Right cardiac atrium (tissue), 5 donors: ENCODE measurements around the gene RUNDC3A. TPM values are rescaled to one million over a fixed set of nuclear protein-coding genes. Genes with fewer than 3 reads are reported as not detected.
"Not testable (repeated sequence)": the region's sequence is repeated elsewhere in the genome, so short reads cannot be mapped to it uniquely, and the experiment has no call there.

Experiments
- ATAC-seq, 2 donors: fragments of 200-7000 bp; cut with Tn5 transposase; one replicate each; pipeline versions ENCODE4 v1.8.0 to v1.9.1; 2020; ENCODE audit warnings: moderate library complexity in 2 of 2, mild to moderate bottlenecking in 1 of 2
- DNase-seq, 3 donors: peaks; one replicate each; pipeline ENCODE4 v3.0.0-alpha.2; 2020
- H3K27ac ChIP-seq: one replicate; pipeline ENCODE4 v1.5.1; 2013; ENCODE audit warnings: mild to moderate bottlenecking, low read length, control low read depth, moderate library complexity
- H3K27me3 ChIP-seq: one replicate; pipeline ENCODE4 v1.6.1; 2013; ENCODE audit not compliant: control insufficient read depth, insufficient read depth
- H3K4me1 ChIP-seq: one replicate; pipeline ENCODE4 v1.6.1; 2013; ENCODE audit warnings: low read length; ENCODE audit not compliant: control insufficient read depth, insufficient read depth
- H3K4me3 ChIP-seq: one replicate; pipeline ENCODE4 v1.5.1; 2013; ENCODE audit warnings: low read length, control low read depth
- H3K9me3 ChIP-seq: one replicate; pipeline ENCODE4 v1.6.1; 2013; ENCODE audit warnings: low read length; ENCODE audit not compliant: control insufficient read depth
- WGBS: extraction: QIAGEN DNeasy Blood & Tissue Kit; methylation state at CpG from one replicate; pipeline ENCODE4 v1.1.7; 2013; 5-methylcytosine and 5-hydroxymethylcytosine counted together
- intact Hi-C, 4 donors: fragments of 100-400 bp; cut with DNase I; formaldehyde crosslinking; loops; one replicate each; pipeline versions ENCODE4 v1.11.0 to v1.14.0; 2022 to 2023
- polyA plus RNA-seq: library from polyadenylated mRNA; stranded (reverse); fragments of 200-250 nt; gene quantifications from one replicate; pipeline ENCODE4 v1.2.3, GENCODE V29; 2013
- total RNA-seq, 4 donors: library from RNA; stranded (reverse); fragmentation: NEBNext Ultra II Directional; extraction: Animal tissue kit (Norgen Biotek cat#: 25700); gene quantifications; one replicate each; pipeline ENCODE4 v1.2.1, GENCODE V29; 2021
- donor health status: healthy with polysubstance abuse.
- donor health status: DM: no; HTN: yes; CAD: no.
- donor health status: DM: no; HTN: no; CAD: no.
- donor health status: DM: no; HTN: yes; CAD: no; lungs with severe emphysema.
- donor health status: DM: yes; HTN: yes; CAD: no.

Gene RUNDC3A
- total and polyA plus RNA-seq, 5 donors, result 1.6 to 4.5 (median 2.1) TPM

DNA sequence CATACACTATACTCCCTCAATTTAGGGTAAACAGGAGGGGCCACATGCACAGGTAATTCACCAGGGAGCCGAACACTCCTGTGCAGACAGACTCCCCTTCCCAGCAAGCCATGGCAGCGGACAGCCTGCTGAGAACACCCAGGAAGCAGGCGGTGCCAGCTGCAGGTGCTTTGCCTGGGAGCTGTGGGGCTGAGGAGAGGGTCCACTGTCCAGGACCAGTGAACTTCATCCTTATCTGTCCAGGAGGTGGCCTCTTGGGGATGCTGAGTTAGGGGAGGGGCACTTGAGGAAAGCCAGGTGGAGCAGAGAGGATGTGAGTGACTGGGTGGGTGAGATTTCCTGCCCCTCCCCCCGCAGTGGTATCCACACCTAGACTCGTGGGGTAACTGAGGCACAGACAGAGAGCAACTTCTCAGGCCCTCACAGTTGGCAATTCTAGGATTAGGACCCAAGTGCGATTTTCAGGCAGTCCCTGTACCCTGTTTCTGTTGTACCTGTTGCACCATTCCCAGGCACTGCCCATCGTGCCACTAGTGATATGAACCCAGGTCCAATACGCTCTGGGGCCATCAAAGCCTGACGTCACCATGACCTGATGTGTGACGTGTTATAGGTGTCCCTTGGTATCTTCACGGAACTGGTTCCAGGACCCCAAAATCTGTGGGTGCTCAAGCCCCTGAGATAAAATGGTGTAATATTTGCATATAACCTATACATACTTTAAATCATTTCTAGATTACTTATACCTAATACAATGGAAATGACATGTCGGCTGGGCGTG, 37.9 kb downstream of the RUNDC3A start:
- Histone ChIP-seq H3K27me3 (no peaks in the 10 kb centered on the region), H3K27ac (peak overlapping the region; percentile 90), H3K4me1 (no peaks in the 10 kb centered on the region), H3K9me3 (no peaks in the 10 kb centered on the region), H3K4me3 (no peak overlapping the region)
- DNase-seq (peak in 1 of 3 donors; percentile 41), ATAC-seq (no peak)
- intact Hi-C loops, result no loop called here
- WGBS, result 73% methylated on average over 13 of the region's 13 CpGs

DNA sequence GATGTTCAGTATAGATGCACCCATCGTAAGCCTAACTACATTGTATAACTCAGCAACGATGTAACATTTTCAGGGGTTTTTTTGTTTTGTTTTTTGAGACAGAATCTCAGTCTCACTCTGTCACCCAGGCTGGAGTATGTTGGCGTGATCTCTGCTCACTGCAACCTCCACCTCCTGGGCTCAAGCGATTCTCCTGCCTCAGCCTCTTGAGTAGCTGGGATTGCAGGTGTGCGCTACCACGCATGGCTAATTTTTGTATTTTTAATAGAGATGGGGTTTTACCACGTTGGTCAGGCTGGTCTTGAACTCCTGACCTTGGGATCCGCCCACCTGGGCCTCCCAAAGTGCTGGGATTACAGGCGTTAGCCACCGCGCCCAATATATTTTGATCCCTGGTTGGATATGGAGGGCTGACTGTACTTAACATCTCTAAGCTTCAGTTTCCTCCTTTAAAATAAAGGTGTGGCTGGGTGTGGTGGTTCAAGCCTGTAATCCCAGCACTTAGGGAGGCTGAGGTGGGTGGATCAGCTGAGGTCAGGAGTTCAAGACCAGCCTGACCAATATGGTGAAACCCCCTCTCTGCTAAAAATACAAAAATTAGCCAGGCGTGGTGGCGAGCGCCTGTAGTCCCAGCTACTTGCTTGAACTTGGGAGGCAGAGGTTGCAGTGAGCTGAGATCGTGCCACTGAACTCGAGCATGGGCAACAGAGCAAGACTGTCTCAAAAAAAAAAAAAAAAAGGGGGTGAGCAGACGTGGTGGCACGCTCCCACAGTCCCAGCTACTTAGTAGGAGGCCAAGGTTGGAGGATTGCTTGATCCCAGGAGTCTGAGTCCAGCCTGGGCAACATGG, 39.0 kb downstream of the RUNDC3A start:
- ATAC-seq, H3K27ac ChIP-seq, H3K9me3 ChIP-seq, intact Hi-C loops, H3K4me3 ChIP-seq, H3K4me1 ChIP-seq, H3K27me3 ChIP-seq: not testable (repeated sequence)
- 85% methylated on average over 18 of the region's 18 CpGs for WGBS
- DNase-seq, result peak in 1 of 3 donors; percentile 20

DNA sequence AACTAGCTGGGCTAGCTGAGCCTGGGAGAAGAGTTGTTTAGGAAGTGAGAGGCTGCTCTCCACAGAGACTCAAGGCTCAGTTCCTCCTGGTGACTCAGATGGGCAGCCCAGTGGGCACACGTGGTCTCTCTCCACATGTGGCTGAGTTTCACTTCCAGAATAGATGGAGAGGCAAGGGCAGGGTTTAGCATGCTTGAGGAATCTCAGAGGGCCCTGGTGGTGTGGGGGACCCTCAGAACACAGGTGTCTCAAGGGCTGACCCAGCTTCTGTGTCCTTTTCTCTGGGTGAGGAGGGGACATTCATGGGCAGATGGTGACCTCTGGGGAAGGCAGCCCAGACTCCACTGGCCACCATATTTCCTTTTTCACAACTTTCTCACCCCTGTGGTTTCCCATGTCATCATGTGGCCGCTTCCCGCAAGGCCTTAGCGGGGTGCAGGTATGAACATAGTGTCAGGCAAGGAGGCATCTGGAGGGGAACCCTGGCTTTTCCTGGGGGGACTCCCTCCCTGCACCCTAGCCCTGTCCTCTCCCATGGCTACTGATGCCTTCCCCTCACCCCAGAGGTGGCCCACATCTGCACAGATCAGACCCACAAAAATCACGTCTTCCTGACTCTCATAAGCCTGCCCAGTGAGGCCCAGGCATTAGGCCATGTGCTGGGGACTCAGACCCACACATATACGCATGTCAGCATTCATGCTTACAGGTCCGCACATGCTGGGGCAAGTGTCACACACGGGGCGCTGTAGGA, 40.0 kb downstream of the RUNDC3A start:
- no peak overlapping the region for H3K27ac ChIP-seq
- no peaks in the 10 kb centered on the region for H3K27me3 ChIP-seq
- no peaks in the 10 kb centered on the region for H3K4me1 ChIP-seq
- WGBS, result 77% methylated on average over 9 of the region's 9 CpGs
- intact Hi-C loops, result no loop called here
- H3K4me3 ChIP-seq, result no peak overlapping the region
- DNase-seq (peak in 2 of 3 donors; percentile 59 to 76), ATAC-seq (no peak)
- no peaks in the 10 kb centered on the region for H3K9me3 ChIP-seq

DNA sequence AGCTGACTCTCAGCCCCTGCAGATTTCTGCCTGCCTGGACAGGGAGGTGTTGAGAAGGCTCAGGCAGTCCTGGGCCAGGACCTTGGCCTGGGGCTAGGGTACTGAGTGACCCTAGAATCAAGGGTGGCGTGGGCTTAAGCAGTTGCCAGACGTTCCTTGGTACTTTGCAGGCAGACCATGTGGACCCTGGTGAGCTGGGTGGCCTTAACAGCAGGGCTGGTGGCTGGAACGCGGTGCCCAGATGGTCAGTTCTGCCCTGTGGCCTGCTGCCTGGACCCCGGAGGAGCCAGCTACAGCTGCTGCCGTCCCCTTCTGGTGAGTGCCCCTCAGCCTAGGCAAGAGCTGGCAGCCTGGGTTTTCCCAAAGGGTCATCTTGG, 40.6 kb downstream of the RUNDC3A start:
- H3K4me1 ChIP-seq, result no peaks in the 10 kb centered on the region
- DNase-seq, result peak in 1 of 3 donors; percentile 56

DNA sequence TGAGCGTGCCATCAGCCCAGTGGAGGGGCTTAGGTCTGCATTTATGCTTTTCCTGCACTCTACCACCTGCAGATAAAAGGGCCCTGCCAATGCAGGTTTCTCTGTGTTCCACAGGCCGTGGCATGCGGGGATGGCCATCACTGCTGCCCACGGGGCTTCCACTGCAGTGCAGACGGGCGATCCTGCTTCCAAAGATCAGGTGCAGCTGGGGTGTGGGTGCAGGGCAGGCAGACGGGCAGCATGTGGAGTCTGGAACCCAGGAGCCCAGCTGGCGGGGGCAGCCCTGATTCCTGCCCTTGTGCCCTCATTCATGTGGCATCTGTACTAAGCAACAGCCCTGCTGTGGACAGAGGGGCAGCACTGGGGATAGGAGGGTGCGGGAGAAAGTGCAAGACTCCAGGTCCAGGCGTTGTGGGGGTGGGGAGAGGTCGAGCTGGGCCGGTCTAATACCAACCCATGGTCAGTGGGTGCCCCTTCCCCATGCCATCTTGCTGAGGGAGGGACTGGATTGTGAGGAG, 41.2 kb downstream of the RUNDC3A start:
- peak in 2 of 3 donors; percentile 44 to 53 for DNase-seq
- 90% methylated on average over 12 of the region's 12 CpGs for WGBS
- intact Hi-C loops, result no loop called here

More for the DNA sequence above, 40.6 kb downstream of the RUNDC3A start:
- H3K4me3 ChIP-seq, result no peak overlapping the region
- H3K27ac ChIP-seq, result no peak overlapping the region
- intact Hi-C loops, result no loop called here
- no peak for ATAC-seq
- H3K27me3 ChIP-seq, result no peaks in the 10 kb centered on the region
- H3K9me3 ChIP-seq, result no peaks in the 10 kb centered on the region
- WGBS, result 87% methylated on average over 6 of the region's 6 CpGs

DNA sequence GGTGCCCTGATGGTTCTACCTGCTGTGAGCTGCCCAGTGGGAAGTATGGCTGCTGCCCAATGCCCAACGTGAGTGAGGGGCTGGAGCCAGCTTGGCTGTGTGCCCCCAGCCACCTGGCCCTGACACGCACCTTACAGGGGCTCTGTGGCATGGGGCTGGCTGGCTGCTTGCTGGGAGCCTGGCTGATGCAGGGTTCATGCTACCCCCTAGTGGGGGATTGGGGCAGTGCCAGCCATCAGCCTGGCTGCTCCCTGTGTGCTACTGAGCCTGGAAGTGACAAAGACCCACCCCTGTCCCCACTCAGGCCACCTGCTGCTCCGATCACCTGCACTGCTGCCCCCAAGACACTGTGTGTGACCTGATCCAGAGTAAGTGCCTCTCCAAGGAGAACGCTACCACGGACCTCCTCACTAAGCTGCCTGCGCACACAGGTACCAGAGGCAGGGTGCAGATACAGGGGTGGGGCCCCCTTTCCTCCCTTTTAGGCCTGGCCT, 42.4 kb downstream of the RUNDC3A start:
- 65% methylated on average over 6 of the region's 6 CpGs for WGBS
- DNase-seq, result peak; percentile 68 to 87 (median 85)
- intact Hi-C loops, result no loop called here
- Histone ChIP-seq H3K27ac (no peak overlapping the region), H3K27me3 (no peaks in the 10 kb centered on the region), H3K9me3 (no peaks in the 10 kb centered on the region), H3K4me1 (no peaks in the 10 kb centered on the region), H3K4me3 (no peak overlapping the region)
- ATAC-seq, result peak; percentile 37 to 57

More for the DNA sequence above, 41.2 kb downstream of the RUNDC3A start:
- Histone ChIP-seq H3K4me3 (no peak overlapping the region), H3K9me3 (no peaks in the 10 kb centered on the region), H3K4me1 (no peaks in the 10 kb centered on the region), H3K27ac (no peak overlapping the region), H3K27me3 (no peaks in the 10 kb centered on the region)
- ATAC-seq, result no peak

DNA sequence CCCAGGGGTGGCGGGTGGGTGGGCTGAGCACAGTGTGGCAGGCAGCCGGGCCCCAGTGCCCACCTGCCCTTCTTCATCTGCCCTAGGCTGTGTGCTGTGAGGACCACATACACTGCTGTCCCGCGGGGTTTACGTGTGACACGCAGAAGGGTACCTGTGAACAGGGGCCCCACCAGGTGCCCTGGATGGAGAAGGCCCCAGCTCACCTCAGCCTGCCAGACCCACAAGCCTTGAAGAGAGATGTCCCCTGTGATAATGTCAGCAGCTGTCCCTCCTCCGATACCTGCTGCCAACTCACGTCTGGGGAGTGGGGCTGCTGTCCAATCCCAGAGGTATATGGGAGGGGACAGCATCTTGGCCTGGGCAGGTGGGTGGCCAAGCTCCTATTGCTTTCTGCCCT, 43.1 kb downstream of the RUNDC3A start:
- WGBS, result 91% methylated on average over 8 of the region's 8 CpGs
- intact Hi-C loops, result no loop called here
- no peaks in the 10 kb centered on the region for H3K9me3 ChIP-seq
- DNase-seq (peak in 2 of 3 donors; percentile 44 to 55), ATAC-seq (no peak)
- H3K4me1 ChIP-seq, result no peaks in the 10 kb centered on the region
- H3K4me3 ChIP-seq, result no peak overlapping the region
- no peak overlapping the region for H3K27ac ChIP-seq
- H3K27me3 ChIP-seq, result no peaks in the 10 kb centered on the region

DNA sequence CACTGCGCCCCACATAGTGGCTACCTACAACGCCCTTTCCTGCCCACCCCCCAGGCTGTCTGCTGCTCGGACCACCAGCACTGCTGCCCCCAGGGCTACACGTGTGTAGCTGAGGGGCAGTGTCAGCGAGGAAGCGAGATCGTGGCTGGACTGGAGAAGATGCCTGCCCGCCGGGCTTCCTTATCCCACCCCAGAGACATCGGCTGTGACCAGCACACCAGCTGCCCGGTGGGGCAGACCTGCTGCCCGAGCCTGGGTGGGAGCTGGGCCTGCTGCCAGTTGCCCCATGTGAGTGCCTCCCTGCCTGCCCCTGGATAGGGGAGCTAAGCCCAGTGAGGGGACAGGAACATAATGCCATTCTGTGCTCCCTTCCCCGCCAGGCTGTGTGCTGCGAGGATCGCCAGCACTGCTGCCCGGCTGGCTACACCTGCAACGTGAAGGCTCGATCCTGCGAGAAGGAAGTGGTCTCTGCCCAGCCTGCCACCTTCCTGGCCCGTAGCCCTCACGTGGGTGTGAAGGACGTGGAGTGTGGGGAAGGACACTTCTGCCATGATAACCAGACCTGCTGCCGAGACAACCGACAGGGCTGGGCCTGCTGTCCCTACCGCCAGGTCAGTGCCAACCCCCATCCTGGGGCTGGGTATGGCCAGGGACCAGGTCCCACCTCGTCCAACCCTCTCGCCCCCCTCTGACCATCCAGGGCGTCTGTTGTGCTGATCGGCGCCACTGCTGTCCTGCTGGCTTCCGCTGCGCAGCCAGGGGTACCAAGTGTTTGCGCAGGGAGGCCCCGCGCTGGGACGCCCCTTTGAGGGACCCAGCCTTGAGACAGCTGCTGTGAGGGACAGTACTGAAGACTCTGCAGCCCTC, 43.8 kb downstream of the RUNDC3A start:
- no peaks in the 10 kb centered on the region for H3K27me3 ChIP-seq
- intact Hi-C loops, result no loop called here
- H3K4me1 ChIP-seq, result no peaks in the 10 kb centered on the region
- ATAC-seq, result no peak
- H3K27ac ChIP-seq, result no peak overlapping the region
- H3K9me3 ChIP-seq, result no peaks in the 10 kb centered on the region
- no peak overlapping the region for H3K4me3 ChIP-seq
- peak in 2 of 3 donors; percentile 58 to 59 for DNase-seq
- WGBS, result 79% methylated on average over 36 of the region's 36 CpGs

DNA sequence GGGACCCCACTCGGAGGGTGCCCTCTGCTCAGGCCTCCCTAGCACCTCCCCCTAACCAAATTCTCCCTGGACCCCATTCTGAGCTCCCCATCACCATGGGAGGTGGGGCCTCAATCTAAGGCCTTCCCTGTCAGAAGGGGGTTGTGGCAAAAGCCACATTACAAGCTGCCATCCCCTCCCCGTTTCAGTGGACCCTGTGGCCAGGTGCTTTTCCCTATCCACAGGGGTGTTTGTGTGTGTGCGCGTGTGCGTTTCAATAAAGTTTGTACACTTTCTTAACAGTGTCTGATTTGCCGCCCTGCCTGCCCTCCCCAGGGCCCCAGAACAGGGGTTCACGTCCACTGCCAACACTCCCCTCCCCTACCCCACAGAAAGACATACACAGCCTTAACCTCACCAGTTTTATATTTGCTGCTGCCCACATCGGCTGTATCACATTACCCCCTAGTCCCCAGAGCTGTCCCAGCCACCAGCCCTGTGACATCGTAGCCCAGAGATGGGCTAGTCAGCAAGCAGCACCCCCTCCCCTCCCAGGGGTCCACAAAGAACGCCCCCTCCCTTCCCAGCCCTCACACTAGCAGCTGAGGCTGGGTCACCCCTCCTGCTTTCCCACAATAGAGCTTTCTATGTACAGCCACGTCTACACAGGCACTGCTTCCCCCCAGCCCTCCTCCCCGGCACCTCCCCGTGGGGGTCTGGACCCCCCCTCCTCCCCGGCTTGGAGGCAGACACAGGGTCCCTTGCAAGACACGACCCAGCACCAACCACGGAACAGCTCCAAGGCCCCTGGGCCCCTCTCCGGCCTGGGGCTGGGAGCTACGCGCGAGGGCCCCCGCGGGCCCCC, 44.6 kb downstream of the RUNDC3A start:
- no peak for ATAC-seq

More for the DNA sequence above, 44.6 kb downstream of the RUNDC3A start:
- WGBS, result 49% methylated on average over 22 of the region's 22 CpGs
- no peaks in the 10 kb centered on the region for H3K9me3 ChIP-seq
- H3K4me3 ChIP-seq, result peak overlapping the region; percentile 33
- no peak overlapping the region for H3K27ac ChIP-seq
- H3K4me1 ChIP-seq, result no peaks in the 10 kb centered on the region
- DNase-seq, result peak in 2 of 3 donors; percentile 50 to 69
- intact Hi-C loops, result no loop called here
- no peaks in the 10 kb centered on the region for H3K27me3 ChIP-seq
